Activated CD8-positive, alpha-beta memory T cell treated with anti-CD3 and anti-CD28 coated beads for 4 hours (primary cell): ENCODE measurements around the gene PLEKHS1.

Experiments
- DNase-seq, 2 donors: peaks; one replicate each; pipeline ENCODE4 v3.0.0-alpha.2; 2020; ENCODE audit warnings: low read depth in 2 of 2

Gene PLEKHS1

DNA sequence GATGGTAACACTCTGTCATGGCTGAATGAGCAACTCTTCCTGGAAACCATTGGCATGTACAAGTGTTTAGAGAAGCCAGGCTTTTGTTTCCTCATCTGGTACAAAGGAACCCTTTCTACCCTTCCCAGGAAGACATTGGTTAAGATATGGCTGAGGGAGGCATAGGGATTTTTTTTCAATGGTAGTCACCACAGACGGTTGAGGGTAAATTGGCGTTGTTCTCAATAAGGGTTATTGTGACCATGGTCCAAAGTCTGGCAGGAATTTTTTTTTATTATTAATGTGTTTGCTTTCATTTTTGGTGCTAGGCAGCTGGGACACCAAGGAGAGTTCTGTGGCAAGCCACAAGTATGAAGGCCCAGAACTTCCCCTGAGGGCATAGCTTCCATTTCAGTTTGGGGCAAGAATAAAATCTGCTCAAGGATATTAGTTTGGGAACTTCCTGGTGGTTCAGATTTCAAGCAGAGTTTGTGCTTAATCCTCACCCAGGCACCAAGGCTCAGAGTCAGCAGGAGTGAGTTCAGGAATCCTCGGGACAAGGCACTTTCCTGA, at the start of gene PLEKHS1:
TSS of gene PLEKHS1 (plus strand) at position 502 of the 552 bp plus-strand sequence. CDS start 3,596 bp downstream, outside the sequence.
- DNase-seq: no peak

DNA sequence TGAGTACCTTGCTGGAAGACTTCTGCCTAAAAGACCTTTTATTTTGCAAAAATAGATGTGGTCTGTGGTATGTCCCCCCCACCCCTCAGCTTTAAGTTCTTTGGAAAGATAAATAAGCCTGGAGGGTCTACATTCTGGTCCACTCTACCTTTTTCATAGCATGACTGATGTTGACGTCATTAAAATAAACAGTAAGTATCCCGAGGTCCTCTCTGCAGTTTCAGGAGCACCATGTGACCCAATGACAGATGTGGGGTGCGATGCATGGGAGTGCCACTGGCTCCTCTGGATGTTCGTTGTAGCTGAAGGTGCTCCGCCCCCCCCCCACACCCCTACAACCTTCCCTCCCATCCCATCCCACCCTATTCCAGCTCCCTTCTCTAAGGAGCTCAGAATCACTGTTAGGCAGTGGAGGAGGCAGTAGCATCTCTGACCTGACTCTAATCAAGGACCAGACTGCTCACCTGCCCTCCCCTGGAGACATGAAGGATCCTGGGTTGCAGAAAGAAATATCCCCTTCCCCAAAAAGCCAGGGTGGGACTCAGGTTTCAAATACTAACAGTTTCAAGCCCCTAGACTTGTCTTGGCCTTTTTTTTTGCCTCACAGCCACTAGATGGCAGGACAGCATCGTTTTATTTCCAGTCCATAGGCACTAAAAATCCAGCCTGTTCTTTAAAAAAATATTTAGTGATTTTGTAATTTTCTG, 46.7 kb upstream of the PLEKHS1 start:
- no peak for DNase-seq

DNA sequence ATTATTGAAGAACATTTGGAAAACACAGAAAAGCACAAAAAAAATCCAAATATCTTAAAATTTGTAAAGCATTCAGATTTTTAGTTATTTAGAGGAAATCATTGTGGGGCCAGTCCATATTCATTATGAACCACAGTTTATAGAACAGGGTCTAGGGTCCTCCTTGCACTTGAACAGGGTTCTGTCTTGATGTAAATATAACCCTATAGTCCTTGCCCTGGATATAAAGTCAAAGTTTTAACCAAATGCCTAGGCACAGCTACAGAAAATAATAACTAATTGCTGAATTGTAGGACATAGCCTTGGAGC, 46.2 kb upstream of the PLEKHS1 start:
- DNase-seq: no peak

- no peak for DNase-seq
These were observed 44.9 kb upstream of the PLEKHS1 start for GRCh38 chr10:113706623-113707022.

DNA sequence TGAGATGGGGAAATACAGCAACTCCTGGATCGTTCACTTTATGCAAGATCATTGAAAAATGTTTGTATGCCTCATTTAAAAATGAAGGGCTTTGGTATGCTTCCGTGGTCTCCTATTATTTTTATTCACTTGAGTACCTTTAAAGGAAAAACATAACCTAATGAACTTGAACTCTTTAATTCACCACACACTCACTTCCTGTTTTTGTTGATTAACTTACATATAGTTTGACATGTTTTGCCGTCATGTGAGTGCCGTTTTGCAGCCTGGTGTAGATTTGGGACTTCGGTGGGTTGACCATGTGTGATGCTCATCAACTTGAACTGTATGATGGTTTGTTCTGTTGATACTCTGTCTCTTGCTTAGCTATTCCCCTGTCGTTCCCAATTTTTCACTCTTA, 42.8 kb upstream of the PLEKHS1 start:
- no peak for DNase-seq

DNA sequence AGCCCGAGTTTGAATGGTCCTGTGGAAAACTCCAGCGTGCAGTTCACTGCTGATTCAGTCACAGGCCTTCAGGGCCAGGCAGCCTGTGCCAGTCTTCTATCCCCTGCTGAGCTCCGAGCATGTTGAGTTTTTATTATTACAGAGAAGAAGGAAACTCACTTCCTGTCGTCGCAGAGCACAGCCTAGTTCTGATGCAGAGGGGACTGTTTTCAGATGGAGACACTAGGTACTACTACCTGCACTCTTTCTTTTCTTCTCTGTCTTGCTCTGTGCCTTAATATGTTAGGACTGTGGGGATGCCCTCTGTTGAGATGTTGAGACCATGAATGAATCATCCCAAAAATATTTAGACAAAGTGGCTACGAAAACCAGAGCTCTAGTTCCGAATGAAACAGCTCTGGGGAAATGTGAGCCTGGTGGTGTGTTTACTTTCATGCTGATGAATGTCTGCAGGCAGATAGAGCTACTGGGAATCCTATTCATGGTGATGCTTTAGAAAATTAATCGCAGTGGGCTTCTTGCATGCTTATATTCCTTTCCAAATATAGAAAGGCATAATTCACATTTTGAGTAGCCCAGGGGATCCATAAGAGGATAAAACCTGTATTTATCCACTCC, 42.2 kb upstream of the PLEKHS1 start:
- no peak for DNase-seq

- no peak for DNase-seq
These were observed 40.3 kb upstream of the PLEKHS1 start for GRCh38 chr10:113711142-113711541.

DNA sequence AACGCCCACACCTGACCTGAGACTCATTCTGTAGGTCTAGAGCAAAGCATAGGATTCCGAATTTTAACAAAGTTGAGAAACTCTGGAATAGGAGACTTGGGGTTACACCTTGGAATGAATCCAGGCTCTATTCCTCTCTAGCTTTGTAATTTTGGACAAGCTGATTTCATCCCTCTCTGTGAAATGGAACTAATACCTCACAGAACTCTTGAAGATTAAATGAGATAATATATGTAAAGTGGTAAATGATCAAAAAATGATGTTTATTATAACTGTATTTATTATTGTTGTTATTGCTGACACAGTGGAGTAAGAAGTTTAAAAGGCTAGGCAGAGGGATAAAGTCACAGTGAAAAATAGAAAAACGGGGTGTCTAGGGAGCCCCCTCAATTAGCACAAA, 39.5 kb upstream of the PLEKHS1 start:
- DNase-seq: no peak

DNA sequence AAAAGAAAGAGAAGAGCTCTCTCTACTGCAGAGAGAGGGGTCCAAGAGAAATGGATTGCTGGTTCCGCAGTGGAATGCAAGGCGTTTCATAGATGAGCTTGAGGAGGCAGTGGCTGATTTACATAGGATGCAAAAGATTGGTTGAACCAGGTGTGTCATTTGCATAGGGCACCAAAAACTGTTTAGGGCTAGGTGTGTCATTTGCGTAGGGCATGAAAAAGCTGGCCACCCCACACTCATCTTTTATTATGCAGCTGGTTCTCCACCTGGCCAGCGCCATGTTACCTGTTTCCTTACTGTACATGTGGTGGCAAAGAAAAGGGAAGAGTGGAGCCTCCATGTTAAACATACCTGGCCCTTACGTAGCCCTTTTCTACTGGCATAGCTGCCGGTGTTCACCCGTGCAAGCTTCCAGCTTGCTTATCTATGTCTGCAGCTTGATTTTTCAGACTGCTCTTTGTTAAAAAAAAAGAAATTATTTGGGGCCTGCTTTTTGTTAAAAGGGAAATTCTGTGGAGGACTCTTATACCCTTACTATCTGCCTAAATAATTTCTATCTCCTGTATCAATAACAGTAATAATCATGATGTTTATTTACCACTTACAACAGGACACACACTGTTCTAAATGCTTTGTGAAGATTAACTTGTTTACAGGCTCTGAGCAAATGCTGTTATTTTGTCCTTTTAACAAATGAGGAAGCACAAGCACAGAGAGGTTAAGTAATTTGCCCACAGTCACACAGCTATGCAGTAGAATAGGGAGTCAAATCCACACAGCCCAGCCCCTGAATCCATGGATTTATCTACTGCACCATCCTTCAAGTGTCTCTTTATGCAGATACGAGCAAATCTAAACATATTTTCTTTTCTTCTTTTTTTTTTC, 38.5 kb upstream of the PLEKHS1 start:
- no peak for DNase-seq

GRCh38 chr10:113713640-113713982, 37.9 kb upstream of the PLEKHS1 start:
- no peak for DNase-seq

DNA sequence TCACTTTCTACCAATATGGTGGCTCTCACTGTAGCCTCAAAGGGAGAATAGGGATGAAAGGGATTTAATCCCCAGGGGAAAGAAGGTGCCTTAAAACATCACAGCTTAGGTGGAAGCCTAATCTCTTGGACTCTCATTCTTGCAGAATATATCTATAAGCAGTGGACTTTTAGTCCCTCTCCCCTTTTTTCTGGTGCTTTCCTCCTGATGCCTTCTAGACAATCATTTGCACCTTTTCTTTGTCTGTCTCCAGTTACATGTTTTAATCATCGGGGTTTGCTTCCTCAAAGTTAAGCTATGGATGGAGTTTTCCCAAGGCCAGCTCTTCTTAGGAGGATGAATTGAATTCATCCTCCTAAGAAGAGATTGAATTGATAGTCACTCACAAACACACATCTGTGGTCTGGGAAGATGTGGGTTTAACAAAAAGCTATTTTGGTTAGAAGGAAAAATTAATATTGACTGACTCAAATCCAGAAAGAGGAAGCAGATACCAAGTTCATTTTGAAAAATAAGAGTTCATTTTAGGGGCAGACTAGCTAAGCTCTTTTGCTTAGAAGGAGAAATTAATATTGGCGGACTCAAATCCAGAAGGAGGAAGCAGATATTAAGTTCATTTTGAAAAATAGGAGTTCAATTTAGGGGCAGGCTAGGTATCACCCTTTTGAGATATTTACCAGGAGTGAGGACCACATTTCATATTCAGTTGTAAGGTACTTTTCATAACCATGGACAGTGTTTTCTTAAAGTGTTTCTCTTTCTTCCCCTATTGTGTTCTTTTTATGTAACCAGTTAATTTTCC, 35.2 kb upstream of the PLEKHS1 start:
- no peak for DNase-seq

DNA sequence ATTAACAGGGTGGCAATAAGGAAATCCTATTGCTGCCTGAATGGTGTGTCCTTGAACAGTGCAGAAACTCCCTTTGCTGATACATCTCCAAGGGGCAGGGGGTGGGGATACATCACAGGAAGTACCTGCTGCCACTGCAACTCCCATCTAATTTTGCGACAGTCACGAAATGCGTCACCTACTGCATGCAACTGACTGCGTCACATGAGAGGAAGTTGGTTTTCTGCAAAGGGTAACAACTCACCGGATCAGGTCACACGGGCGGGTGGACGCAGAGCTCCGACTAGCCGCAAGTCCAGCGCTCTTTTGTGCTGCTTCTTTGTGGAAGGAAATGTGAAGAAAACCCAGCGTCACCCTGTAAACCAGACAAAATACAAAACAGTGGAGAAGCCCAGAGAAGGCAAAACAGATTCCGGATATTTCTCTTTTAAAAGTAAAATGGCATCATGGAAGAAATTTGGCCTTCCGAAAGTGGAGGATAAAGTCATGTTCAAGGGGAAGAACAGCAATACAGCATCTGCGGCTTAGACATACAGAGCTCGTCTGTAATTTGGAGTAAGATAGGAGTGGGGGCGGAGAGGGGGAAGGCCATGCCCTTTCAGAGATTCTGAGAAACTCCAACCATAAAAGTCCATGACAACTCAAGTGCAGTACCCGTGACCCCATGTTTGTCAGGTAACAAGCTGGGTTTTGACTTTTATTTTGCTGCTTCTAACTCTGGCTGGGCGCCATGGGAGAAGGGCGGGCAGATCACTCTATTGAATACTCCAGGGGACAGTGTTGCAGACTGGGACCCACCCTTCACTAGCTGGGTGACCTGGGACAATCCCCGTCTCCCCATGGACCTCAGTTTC, 32.3 kb upstream of the PLEKHS1 start:
- no peak for DNase-seq

DNA sequence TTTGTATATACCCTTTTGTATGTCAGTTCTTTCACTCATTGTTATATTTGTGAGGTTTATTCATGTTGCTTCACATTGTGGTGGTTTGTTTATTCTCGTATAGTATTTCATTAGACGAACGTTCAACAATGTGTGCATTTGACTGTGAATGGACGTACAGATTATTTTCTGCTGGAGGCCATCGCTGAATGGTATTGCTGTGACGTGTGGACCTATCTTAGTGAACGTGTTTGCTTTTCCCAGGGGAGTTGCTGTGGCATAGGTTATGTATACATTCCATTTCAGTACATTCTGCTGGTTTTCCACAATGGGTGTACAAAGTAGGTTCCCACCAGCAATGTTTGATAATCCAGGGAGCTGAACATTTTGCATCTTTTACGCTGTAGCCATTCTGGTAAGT, 31.1 kb upstream of the PLEKHS1 start:
- no peak for DNase-seq

GRCh38 chr10:113732160-113732881, 19.2 kb upstream of the PLEKHS1 start:
- no peak for DNase-seq

DNA sequence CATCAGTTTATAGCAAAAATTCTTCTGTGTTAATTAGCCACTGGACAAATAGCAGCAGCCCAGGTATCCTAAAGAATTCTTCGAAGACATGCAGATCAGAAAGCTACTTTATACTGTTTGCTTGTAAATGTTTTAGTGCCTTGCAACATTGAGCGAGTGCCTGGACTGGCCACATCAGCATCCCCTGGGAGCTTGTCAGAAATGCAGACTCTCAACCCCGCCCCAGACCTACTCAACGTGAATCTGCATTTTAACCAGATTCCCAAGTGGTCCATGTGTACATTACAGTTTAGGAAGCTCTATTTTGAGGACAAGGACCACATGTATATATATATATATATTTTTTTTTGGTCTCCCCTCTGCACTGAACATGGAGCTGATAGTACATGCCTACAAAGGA, 18.5 kb upstream of the PLEKHS1 start:
- DNase-seq: no peak

- no peak for DNase-seq
These were observed 17.8 kb upstream of the PLEKHS1 start for GRCh38 chr10:113733635-113734034.

GRCh38 chr10:113735913-113736312, 15.6 kb upstream of the PLEKHS1 start:
- no peak for DNase-seq

DNA sequence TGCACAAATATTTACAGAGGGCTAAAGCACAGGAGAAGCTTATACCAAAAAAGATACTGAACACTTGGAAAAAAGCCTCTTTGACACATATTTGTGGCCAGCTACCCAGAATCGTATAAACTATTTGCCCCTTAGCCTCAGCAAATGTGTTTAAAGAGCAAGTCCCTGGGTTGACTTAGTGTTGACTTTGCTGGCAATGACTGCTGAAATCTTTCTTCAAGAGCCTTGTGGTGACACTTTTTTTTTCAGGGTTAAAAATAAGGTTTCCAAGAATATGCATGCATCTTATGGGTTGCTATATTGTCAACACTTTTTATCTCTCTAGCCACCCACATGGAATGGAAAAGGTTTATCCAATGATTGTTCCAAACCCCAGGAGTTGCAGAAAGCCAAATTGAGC, 14.9 kb upstream of the PLEKHS1 start:
- DNase-seq: no peak

DNA sequence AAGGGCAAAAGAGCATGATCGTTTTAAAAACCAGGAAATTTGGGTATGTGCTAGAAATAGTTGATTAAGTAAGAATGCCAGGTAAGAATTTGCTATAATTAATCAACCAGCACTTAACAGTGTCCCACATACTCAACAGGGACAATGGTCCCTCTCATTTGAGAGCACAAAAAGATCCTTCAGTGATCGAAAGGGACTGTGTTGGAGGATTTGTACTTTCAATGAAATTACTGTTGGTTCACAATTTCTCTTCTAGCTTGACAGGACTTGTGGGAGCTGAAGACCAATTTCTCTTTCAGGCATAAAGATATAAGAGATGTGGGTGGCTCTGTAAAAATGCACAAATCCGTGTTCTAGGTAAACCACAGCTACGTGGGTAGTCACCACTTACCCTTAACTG, 12.5 kb upstream of the PLEKHS1 start:
- DNase-seq: no peak

DNA sequence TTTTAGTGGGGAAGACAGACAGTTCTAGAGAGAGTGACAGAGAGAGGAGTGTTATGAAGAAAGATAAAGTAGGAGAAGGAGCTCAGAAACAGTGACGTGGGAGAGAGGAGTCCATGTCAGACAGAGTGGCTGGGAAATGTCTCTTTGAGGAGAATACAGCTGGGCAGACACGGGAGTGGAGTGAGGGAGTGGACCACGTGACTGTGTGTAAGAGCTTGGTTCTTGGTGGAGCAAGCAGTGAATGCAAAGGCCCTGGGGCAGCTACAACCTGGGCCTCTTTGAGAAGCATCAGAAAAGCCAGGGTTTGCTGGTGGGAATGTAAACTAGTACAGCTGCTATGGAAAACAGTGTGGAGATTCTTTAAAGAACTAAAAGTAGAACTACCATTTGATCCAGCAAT, 11.9 kb upstream of the PLEKHS1 start:
- DNase-seq: no peak
